HEK293 (cell line): ENCODE data around the gene DNAH7.

Experiments used
- CTCF ChIA-PET: fragments of 350-600 bp; formaldehyde crosslinking; extraction: SDS; loops from one replicate; lab custom pipeline; 2021; ENCODE audit warnings: antibody characterized with exemption; lab: Yijun Ruan, JAX
- POLR2A ChIA-PET: fragments of 300-600 bp; formaldehyde crosslinking; extraction: SDS; loops from one replicate; lab custom pipeline; 2020; ENCODE audit warnings: antibody characterized with exemption, inconsistent platforms; lab: Yijun Ruan, JAX
- H3K27ac ChIP-seq: fragments of 200-500 bp; sonication (Bioruptor generic); 2 replicates; pipeline ENCODE4 v1.5.1; 2014; ENCODE audit warnings: low read depth, low read length, control low read depth, inconsistent platforms; ENCODE audit errors: extremely low read depth
- H3K36me3 ChIP-seq, 2 experiments: fragments of 200-500 bp in 1 of 2; sonication (Bioruptor generic) in 1 of 2; 1 replicate in 1 of 2; 2 replicates in 1 of 2; pipeline ENCODE4 v1.5.1; 2014 to 2017; ENCODE audit warnings: inconsistent platforms in 2 of 2, low read length in 2 of 2; ENCODE audit not compliant: control insufficient read depth in 2 of 2, insufficient read depth in 1 of 2
- H3K4me1 ChIP-seq: fragments of 200-500 bp; sonication (Bioruptor generic); 2 replicates; pipeline ENCODE4 v1.5.1; 2014; ENCODE audit warnings: mild to moderate bottlenecking, low read length, inconsistent platforms; ENCODE audit not compliant: control insufficient read depth, insufficient read depth
- H3K4me3 ChIP-seq: 2 replicates; pipeline ENCODE4 v1.5.1; 2011; ENCODE audit warnings: low read depth, mild to moderate bottlenecking, control low read depth, low read length, moderate library complexity
- H3K9me3 ChIP-seq: fragments of 200-500 bp; sonication (Bioruptor generic); 2 replicates; pipeline ENCODE4 v1.5.1; 2014; ENCODE audit warnings: low read depth, low read length, inconsistent platforms; ENCODE audit not compliant: control insufficient read depth, insufficient read depth
- EGR2 ChIP-seq: fragments of 450-650 bp; formaldehyde crosslinking; IDR thresholded peaks from 2 replicates; pipeline ENCODE4 v1.5.1; 2016; ENCODE audit warnings: low read depth, missing biosample characterization, missing genetic modification characterization
- FEZF1 ChIP-seq: fragments of 450-650 bp; formaldehyde crosslinking; IDR thresholded peaks from 2 replicates; pipeline ENCODE4 v1.5.1; 2016; ENCODE audit warnings: missing biosample characterization, missing genetic modification characterization
- GLI2 ChIP-seq: fragments of 450-650 bp; formaldehyde crosslinking; IDR thresholded peaks from 2 replicates; pipeline ENCODE4; 2017; ENCODE audit warnings: missing biosample characterization, missing genetic modification characterization, low read depth, borderline replicate concordance
- GLIS1 ChIP-seq: fragments of 450-650 bp; formaldehyde crosslinking; IDR thresholded peaks from 2 replicates; pipeline ENCODE4 v1.5.1; 2016; ENCODE audit warnings: missing biosample characterization, missing genetic modification characterization
- HIC1 ChIP-seq: fragments of 450-650 bp; formaldehyde crosslinking; IDR thresholded peaks from 2 replicates; pipeline ENCODE4 v1.5.1; 2016; ENCODE audit warnings: missing biosample characterization, missing genetic modification characterization
- KLF1 ChIP-seq: fragments of 450-650 bp; formaldehyde crosslinking; IDR thresholded peaks from 2 replicates; pipeline ENCODE4 v1.5.1; 2016; ENCODE audit warnings: missing biosample characterization, missing genetic modification characterization
- KLF17 ChIP-seq: fragments of 450-650 bp; formaldehyde crosslinking; IDR thresholded peaks from 2 replicates; pipeline ENCODE4 v1.5.1; 2016; ENCODE audit warnings: missing biosample characterization, missing genetic modification characterization
- MZF1 ChIP-seq: fragments of 450-650 bp; formaldehyde crosslinking; IDR thresholded peaks from 2 replicates; pipeline ENCODE4 v1.5.1; 2017; ENCODE audit warnings: missing biosample characterization, missing genetic modification characterization, borderline replicate concordance
- SCRT1 ChIP-seq: fragments of 450-650 bp; formaldehyde crosslinking; IDR thresholded peaks from 2 replicates; pipeline ENCODE4 v1.5.1; 2016; ENCODE audit warnings: missing biosample characterization, missing genetic modification characterization, borderline replicate concordance
- SETDB1 ChIP-seq: IDR thresholded peaks from one replicate; pipeline ENCODE4 v1.6.1; 2017; ENCODE audit warnings: mild to moderate bottlenecking, low read length, moderate library complexity, mixed read lengths; ENCODE audit not compliant: insufficient read length
- SP3 ChIP-seq: fragments of 450-650 bp; formaldehyde crosslinking; IDR thresholded peaks from 2 replicates; pipeline ENCODE4 v1.5.1; 2016; ENCODE audit warnings: missing biosample characterization, missing genetic modification characterization
- ZBTB1 ChIP-seq: fragments of 450-650 bp; formaldehyde crosslinking; IDR thresholded peaks from 2 replicates; pipeline ENCODE4 v1.5.1; 2016; ENCODE audit warnings: missing biosample characterization, missing genetic modification characterization
- ZBTB21 ChIP-seq: fragments of 450-650 bp; formaldehyde crosslinking; IDR thresholded peaks from 2 replicates; pipeline ENCODE4 v1.5.1; 2017; ENCODE audit warnings: missing biosample characterization, missing genetic modification characterization
- ZFP37 ChIP-seq: fragments of 450-650 bp; formaldehyde crosslinking; IDR thresholded peaks from 2 replicates; pipeline ENCODE4 v1.5.1; 2016; ENCODE audit warnings: missing biosample characterization, missing genetic modification characterization
- ZFP69B ChIP-seq: fragments of 450-650 bp; formaldehyde crosslinking; IDR thresholded peaks from 2 replicates; pipeline ENCODE4 v1.5.1; 2016; ENCODE audit warnings: missing biosample characterization, missing genetic modification characterization
- ZNF133 ChIP-seq: fragments of 450-650 bp; formaldehyde crosslinking; IDR thresholded peaks from 2 replicates; pipeline ENCODE4 v1.5.1; 2016; ENCODE audit warnings: missing biosample characterization, missing genetic modification characterization
- ZNF175 ChIP-seq: fragments of 450-650 bp; formaldehyde crosslinking; IDR thresholded peaks from 2 replicates; pipeline ENCODE4 v1.5.1; 2016; ENCODE audit warnings: missing biosample characterization, missing genetic modification characterization
- ZNF19 ChIP-seq: fragments of 450-650 bp; formaldehyde crosslinking; IDR thresholded peaks from 2 replicates; pipeline ENCODE4; 2016; ENCODE audit warnings: missing biosample characterization, missing genetic modification characterization, low read depth
- ZNF26 ChIP-seq: fragments of 450-650 bp; formaldehyde crosslinking; IDR thresholded peaks from 2 replicates; pipeline ENCODE4 v1.5.1; 2016; ENCODE audit warnings: missing biosample characterization, missing genetic modification characterization
- ZNF341 ChIP-seq: fragments of 450-650 bp; formaldehyde crosslinking; IDR thresholded peaks from 2 replicates; pipeline ENCODE4; 2016; ENCODE audit warnings: low read depth, missing biosample characterization, missing genetic modification characterization
- ZNF362 ChIP-seq: fragments of 450-650 bp; formaldehyde crosslinking; IDR thresholded peaks from 2 replicates; pipeline ENCODE4 v1.5.1; 2016; ENCODE audit warnings: missing biosample characterization, missing genetic modification characterization
- ZNF449 ChIP-seq: fragments of 450-650 bp; formaldehyde crosslinking; IDR thresholded peaks from 2 replicates; pipeline ENCODE4 v1.5.1; 2017; ENCODE audit warnings: missing biosample characterization, mild to moderate bottlenecking, missing genetic modification characterization, moderate library complexity
- ZNF549 ChIP-seq: fragments of 450-650 bp; IDR thresholded peaks from 2 replicates; pipeline ENCODE4 v1.5.1; 2018; ENCODE audit warnings: missing biosample characterization, missing genetic modification characterization, mild to moderate bottlenecking, inconsistent platforms, moderate library complexity
- ZNF555 ChIP-seq: fragments of 450-650 bp; formaldehyde crosslinking; conservative IDR thresholded peaks from 2 replicates; pipeline ENCODE4 v1.5.1; 2017; ENCODE audit warnings: missing biosample characterization, mild to moderate bottlenecking, missing genetic modification characterization, inconsistent platforms
- ZNF600 ChIP-seq: fragments of 450-650 bp; formaldehyde crosslinking; IDR thresholded peaks from 2 replicates; pipeline ENCODE4 v1.5.1; 2016; ENCODE audit warnings: missing biosample characterization, missing genetic modification characterization
- ZNF621 ChIP-seq: fragments of 450-650 bp; formaldehyde crosslinking; IDR thresholded peaks from 2 replicates; pipeline ENCODE4 v1.5.1; 2017; ENCODE audit warnings: missing biosample characterization, missing genetic modification characterization
- ZNF664 ChIP-seq: fragments of 450-650 bp; formaldehyde crosslinking; IDR thresholded peaks from 2 replicates; pipeline ENCODE4 v1.5.1; 2016; ENCODE audit warnings: missing biosample characterization, missing genetic modification characterization
- ZNF843 ChIP-seq: fragments of 450-650 bp; formaldehyde crosslinking; IDR thresholded peaks from 2 replicates; pipeline ENCODE4 v1.5.1; 2016; ENCODE audit warnings: missing biosample characterization, missing genetic modification characterization

Gene DNAH7

GRCh38 chr2:195730912-195731311, 337.7 kb downstream of the DNAH7 start:
- ChIA-PET POLR2A (no interaction called here), CTCF (no interaction called here)
- Histone ChIP-seq H3K27ac (no peak overlapping the region), H3K9me3 (no peaks in the 10 kb centered on the region), H3K36me3 (peaks cover 0 to 16% of the 10 kb centered on the region in 2 experiments; a peak in 1 of 3 replicates), H3K4me3 (no peak overlapping the region), H3K4me1 (no peaks in the 10 kb centered on the region)
- TF ChIP-seq EGR2 (tag by site-specific recombination): no peak
- no peak for TF ChIP-seq ZNF555 (tag by site-specific recombination)
- TF ChIP-seq GLIS1 (tag by site-specific recombination): no peak
- no peak for TF ChIP-seq ZNF341 (tag by site-specific recombination)
- TF ChIP-seq ZFP37: no peak
- no peak for TF ChIP-seq ZNF175
- TF ChIP-seq SCRT1: no peak
- no peak for TF ChIP-seq ZNF362 (tag by site-specific recombination)
- TF ChIP-seq ZNF549 (tag by site-specific recombination): no peak
- no peak for TF ChIP-seq KLF1
- no peak for TF ChIP-seq ZNF26 (tag by site-specific recombination)
- TF ChIP-seq ZBTB1 (tag by site-specific recombination): no peak
- no peak for TF ChIP-seq FEZF1
- TF ChIP-seq SP3 (tag by site-specific recombination): no peak
- no peak for TF ChIP-seq ZNF449 (tag by site-specific recombination)

GRCh38 chr2:195727106-195727505, 341.5 kb downstream of the DNAH7 start:
- TF ChIP-seq ZNF600: no peak
- TF ChIP-seq ZNF621 (tag by site-specific recombination): no peak
- no peak for TF ChIP-seq ZNF19 (tag by site-specific recombination)
- no peak for TF ChIP-seq ZNF664 (tag by site-specific recombination)
- no peak for TF ChIP-seq ZNF843 (tag by site-specific recombination)
- TF ChIP-seq MZF1: no peak
- no peak for TF ChIP-seq ZNF133
- no peak for TF ChIP-seq ZBTB21
- no peak for TF ChIP-seq KLF17 (tag by site-specific recombination)
- TF ChIP-seq ZFP37: no peak
- TF ChIP-seq GLI2: no peak
- TF ChIP-seq SETDB1: no peak
- TF ChIP-seq HIC1 (tag by site-specific recombination): no peak
- TF ChIP-seq ZFP69B (tag by site-specific recombination): no peak
- Histone ChIP-seq H3K9me3 (no peaks in the 10 kb centered on the region), H3K4me3 (no peak overlapping the region), H3K36me3 (peaks cover 0 to 12% of the 10 kb centered on the region in 2 experiments; a peak in 1 of 3 replicates), H3K4me1 (no peaks in the 10 kb centered on the region), H3K27ac (no peak overlapping the region)
- ChIA-PET POLR2A (no interaction called here), CTCF (interaction anchor here (0.5 kb wide), 1 partner anchor 284 kb away, joined by 3 read pairs; no protein-coding TSS in a partner anchor)
